ENCODE results near the gene ADCY1.
A peak's percentile ranks its signal among the peaks of the same experiment; 100 is the strongest.
"Not testable (repeated sequence)": the region's sequence is repeated elsewhere in the genome, so short reads cannot be mapped to it uniquely, and the experiment has no call there.

Gene ADCY1

GRCh38 chr7:45748976-45749375 lies 174.8 kb downstream of the ADCY1 start:
- not testable (repeated sequence) for DNase-seq (ENCODE audit: low read depth in 2 of 2)

DNA sequence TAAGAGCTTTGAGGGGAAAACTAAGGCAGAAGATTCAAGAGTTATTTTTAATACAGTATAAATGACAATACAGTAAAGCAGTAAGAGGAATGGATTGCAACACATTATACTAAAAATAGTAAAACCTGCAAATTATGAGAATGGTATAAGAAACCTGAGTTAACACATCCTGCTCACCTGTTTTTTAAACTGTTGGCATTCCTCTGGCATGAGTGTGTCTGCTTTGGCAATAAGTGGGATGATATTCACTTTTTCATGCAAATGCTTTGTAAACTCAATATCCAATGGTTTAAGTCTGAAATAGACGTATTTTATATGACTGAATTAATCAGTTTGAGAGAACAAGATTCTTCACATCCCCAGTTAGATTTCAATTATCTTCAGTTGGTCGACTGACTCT lies 177.2 kb downstream of the ADCY1 start:
- not testable (repeated sequence) for DNase-seq (ENCODE audit: low read depth in 2 of 2)

- DNase-seq (ENCODE audit: low read depth in 2 of 2), result not testable (repeated sequence)
These were observed 182.2 kb downstream of the ADCY1 start for GRCh38 chr7:45756333-45756732.

DNA sequence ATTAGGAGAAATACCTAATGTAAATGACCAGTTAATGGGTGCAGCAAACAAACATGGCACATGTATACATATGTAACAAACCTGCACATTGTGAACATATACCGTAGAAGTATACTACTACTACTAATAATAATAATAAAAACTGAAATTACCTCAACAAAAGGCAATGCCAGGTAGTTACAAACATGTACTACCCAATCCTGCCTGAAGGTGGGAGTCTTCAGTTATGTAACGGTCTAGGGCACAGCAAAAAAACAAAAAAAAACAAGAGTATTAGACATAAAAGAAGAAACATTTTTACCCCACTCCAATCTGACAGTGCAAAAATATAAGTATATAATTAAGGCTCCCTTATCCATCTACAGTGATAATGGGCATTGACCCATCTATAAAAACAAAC lies 182.6 kb downstream of the ADCY1 start:
- not testable (repeated sequence) for DNase-seq (ENCODE audit: low read depth in 2 of 2)

- DNase-seq (ENCODE audit: low read depth in 2 of 2), result not testable (repeated sequence)
These were observed 185.3 kb downstream of the ADCY1 start for GRCh38 chr7:45759464-45759863.

GRCh38 chr7:45761545-45762205 lies 187.5 kb downstream of the ADCY1 start:
- DNase-seq (ENCODE audit: low read depth in 2 of 2), result peak; percentile 79 to 80

- DNase-seq (ENCODE audit: low read depth in 2 of 2), result not testable (repeated sequence)
These were observed 188.2 kb downstream of the ADCY1 start for GRCh38 chr7:45762225-45762994.

GRCh38 chr7:45768516-45769394 lies 194.6 kb downstream of the ADCY1 start:
- peak; percentile 95 to 97 for DNase-seq (ENCODE audit: low read depth in 2 of 2)

DNA sequence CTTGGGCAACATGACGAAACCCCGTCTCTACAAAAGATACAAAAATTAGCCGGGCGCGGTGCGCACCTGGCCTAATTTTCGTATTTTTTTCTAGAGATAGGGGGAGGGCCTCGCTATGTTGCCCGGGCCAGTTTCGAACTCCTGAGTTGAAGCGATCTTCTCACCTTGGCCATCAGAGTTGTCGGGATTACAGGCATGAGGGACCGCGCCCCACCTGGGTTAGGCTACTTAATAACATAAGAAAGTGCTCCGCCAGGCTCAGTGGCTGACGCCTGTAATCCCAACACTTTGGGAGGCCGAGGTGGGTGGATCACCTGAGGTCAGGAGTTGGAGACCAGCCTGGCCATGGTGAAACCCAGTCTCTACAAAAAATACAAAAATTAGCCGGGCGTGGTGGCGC lies 195.5 kb downstream of the ADCY1 start:
- not testable (repeated sequence) for DNase-seq (ENCODE audit: low read depth in 2 of 2)

Data from fibroblast of skin of left biceps (primary cell).